ENCODE results near the gene CHCHD6. TPM values are rescaled to one million over a fixed set of nuclear protein-coding genes. Genes with fewer than 3 reads are reported as not detected.

Gene CHCHD6
- total and polyA plus RNA-seq, 2 donors (not counting 3 experiments of a cell fraction or from before 2014, with no cell fraction given) = 8.4 to 10.1 TPM

DNA sequence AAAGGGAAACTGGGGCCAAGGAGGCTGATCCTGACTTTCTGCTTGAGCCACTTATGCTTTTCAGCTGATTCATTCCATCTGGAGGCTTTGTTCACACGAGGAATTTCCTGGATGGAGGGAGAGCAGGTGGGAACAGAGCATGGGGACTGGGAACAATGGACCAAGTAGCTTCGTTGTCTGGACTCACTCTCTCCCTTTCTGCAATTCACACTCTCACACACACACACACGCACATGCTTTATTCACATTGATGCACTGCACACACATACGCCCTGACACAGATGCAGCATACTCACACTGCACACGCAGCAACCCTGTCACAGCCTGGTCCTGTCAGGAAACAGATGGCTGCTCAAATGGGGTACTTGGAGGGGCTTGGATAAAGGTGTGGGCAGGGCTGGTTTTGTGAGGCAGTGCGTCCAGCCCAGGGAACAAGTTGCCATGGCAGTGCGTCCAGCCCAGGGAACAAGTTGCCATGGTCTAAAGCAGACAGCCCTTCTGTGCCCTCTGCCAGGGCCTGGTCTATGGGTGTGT is 19.8 kb upstream of the CHCHD6 start:
- TF ChIP-seq POLR2AphosphoS5 (IDR thresholded peaks at IDR 0.05; ENCODE audit: insufficient read depth, low read depth, low read length) (no peak), MYC (IDR thresholded peaks at IDR 0.05; ENCODE audit: low read depth, low read length) (no peak), GATA2 (IDR thresholded peaks at IDR 0.05; ENCODE audit: insufficient read depth, insufficient read length, low read depth, low read length) (no peak), POLR2A (IDR thresholded peaks at IDR 0.05; ENCODE audit: low read depth, low read length) (no peak), FOS (IDR thresholded peaks at IDR 0.05; ENCODE audit: borderline replicate concordance, insufficient read depth, low read length) (no peak), JUN (IDR thresholded peaks at IDR 0.05; ENCODE audit: borderline replicate concordance, insufficient read depth, insufficient read length, low read depth) (no peak), EZH2 (IDR thresholded peaks at IDR 0.05; ENCODE audit: borderline replicate concordance, low read depth, low read length, severe bottlenecking) (no peak)
- TF ChIP-seq, protein P1, sequence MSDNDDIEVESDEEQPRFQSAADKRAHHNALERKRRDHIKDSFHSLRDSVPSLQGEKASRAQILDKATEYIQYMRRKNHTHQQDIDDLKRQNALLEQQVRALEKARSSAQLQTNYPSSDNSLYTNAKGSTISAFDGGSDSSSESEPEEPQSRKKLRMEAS (IDR thresholded peaks at IDR 0.05; ENCODE audit: insufficient read depth, insufficient read length) = no peak
- TF ChIP-seq, protein P2, sequence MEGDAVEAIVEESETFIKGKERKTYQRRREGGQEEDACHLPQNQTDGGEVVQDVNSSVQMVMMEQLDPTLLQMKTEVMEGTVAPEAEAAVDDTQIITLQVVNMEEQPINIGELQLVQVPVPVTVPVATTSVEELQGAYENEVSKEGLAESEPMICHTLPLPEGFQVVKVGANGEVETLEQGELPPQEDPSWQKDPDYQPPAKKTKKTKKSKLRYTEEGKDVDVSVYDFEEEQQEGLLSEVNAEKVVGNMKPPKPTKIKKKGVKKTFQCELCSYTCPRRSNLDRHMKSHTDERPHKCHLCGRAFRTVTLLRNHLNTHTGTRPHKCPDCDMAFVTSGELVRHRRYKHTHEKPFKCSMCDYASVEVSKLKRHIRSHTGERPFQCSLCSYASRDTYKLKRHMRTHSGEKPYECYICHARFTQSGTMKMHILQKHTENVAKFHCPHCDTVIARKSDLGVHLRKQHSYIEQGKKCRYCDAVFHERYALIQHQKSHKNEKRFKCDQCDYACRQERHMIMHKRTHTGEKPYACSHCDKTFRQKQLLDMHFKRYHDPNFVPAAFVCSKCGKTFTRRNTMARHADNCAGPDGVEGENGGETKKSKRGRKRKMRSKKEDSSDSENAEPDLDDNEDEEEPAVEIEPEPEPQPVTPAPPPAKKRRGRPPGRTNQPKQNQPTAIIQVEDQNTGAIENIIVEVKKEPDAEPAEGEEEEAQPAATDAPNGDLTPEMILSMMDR (IDR thresholded peaks at IDR 0.05; ENCODE audit: extremely low read depth in 1 of 2, insufficient read depth in 1 of 2, low read depth in 1 of 2, low read length in 2 of 2) = no peak
- Histone ChIP-seq H3K9me3 (replicated peaks; ENCODE audit: control insufficient read depth, insufficient read depth, low read length) (no peaks in the 10 kb centered on the region), H3K9ac (replicated peaks; ENCODE audit: extremely low read depth, insufficient read depth, low read length) (no peak overlapping the region), H3K4me3 (replicated peaks in 1 of 3; ENCODE audit: insufficient read depth in 1 of 3, low read depth in 1 of 3, low read length in 3 of 3) (no peak overlapping the region), H3K4me2 (ENCODE audit: insufficient read depth, low read length) (no peak overlapping the region), H3K27me3 (ENCODE audit: control insufficient read depth in 2 of 2, insufficient read depth in 2 of 2, low read length in 2 of 2) (peaks cover 3 to 7% of the 10 kb centered on the region in 2 experiments), H3K27ac (ENCODE audit: insufficient read depth, low read depth, low read length) (no peak overlapping the region), H2AFZ (ENCODE audit: low read depth, low read length) (no peak overlapping the region), H3K36me3 (ENCODE audit: control insufficient read depth in 2 of 2, extremely low read depth in 1 of 2, insufficient read depth in 2 of 2, low read length in 2 of 2) (no peaks in the 10 kb centered on the region), H4K20me1 (replicated peaks; ENCODE audit: control insufficient read depth, extremely low read depth, insufficient read depth, low read length) (no peaks in the 10 kb centered on the region), H3K79me2 (ENCODE audit: control insufficient read depth, insufficient read depth, low read length) (no peaks in the 10 kb centered on the region), H3K9me1 (replicated peaks; ENCODE audit: control insufficient read depth, extremely low read depth, insufficient read depth, low read length) (no peaks in the 10 kb centered on the region), H3K4me1 (ENCODE audit: control insufficient read depth, extremely low read depth, insufficient read depth, low read length) (no peaks in the 10 kb centered on the region)
- FAIRE-seq (no peak), DNase-seq (ENCODE audit: low read depth, low spot score) (peak; percentile 57)
- intact Hi-C loops (cut with micrococcal nuclease) (no loop called here), dilution Hi-C loops (cut with MboI; ENCODE audit: extremely low pct_ligation_motif_present, low sequenced_read_pairs) (no loop called here)
- no TSS peak for BruUV-seq (replicated peaks)
- ChIA-PET CTCF (interaction anchor here (0.6 to 1.5 kb wide), 5 partner anchors 169 to 864 kb away, joined by 3 to 6 read pairs (median 6); no protein-coding TSS in a partner anchor), POLR2A (no interaction called here)

All from endothelial cell of umbilical vein (primary cell).